ENCODE data around the gene ZNF121. TPM values are rescaled to one million over a fixed set of nuclear protein-coding genes. Genes with fewer than 3 reads are reported as not detected.
"Not testable (repeated sequence)": the region's sequence is repeated elsewhere in the genome, so short reads cannot be mapped to it uniquely, and the experiment has no call there.

The ZNF121 gene
- total RNA-seq, 1 donor from 2014 or later = 178 TPM

- no peak overlapping the region for H3K27ac Mint-ChIP-seq
- H3K36me3 Mint-ChIP-seq = peaks cover 7% of the 10 kb centered on the region
- H3K36me3 ChIP-seq = no peaks in the 10 kb centered on the region
- peaks cover 26% of the 10 kb centered on the region for H3K79me2 ChIP-seq (ENCODE audit: low read depth)
- no peak overlapping the region for H3K4me2 ChIP-seq
- H3K27me3 Mint-ChIP-seq (ENCODE audit: insufficient read depth, low read depth) = peaks cover 7% of the 10 kb centered on the region
- peaks cover 6% of the 10 kb centered on the region for H3K9me3 Mint-ChIP-seq
- H3K4me3 Mint-ChIP-seq = peak overlapping the region; percentile 2
- H3F3A ChIP-seq (ENCODE audit: low read depth) = peaks cover 10% of the 10 kb centered on the region
- peak; percentile 81 for DNase-seq (ENCODE audit: low spot score)
- TF ChIP-seq EZH2phosphoT487 (IDR thresholded peaks at IDR 0.05) = no peak
- TF ChIP-seq, protein P1, sequence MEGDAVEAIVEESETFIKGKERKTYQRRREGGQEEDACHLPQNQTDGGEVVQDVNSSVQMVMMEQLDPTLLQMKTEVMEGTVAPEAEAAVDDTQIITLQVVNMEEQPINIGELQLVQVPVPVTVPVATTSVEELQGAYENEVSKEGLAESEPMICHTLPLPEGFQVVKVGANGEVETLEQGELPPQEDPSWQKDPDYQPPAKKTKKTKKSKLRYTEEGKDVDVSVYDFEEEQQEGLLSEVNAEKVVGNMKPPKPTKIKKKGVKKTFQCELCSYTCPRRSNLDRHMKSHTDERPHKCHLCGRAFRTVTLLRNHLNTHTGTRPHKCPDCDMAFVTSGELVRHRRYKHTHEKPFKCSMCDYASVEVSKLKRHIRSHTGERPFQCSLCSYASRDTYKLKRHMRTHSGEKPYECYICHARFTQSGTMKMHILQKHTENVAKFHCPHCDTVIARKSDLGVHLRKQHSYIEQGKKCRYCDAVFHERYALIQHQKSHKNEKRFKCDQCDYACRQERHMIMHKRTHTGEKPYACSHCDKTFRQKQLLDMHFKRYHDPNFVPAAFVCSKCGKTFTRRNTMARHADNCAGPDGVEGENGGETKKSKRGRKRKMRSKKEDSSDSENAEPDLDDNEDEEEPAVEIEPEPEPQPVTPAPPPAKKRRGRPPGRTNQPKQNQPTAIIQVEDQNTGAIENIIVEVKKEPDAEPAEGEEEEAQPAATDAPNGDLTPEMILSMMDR (IDR thresholded peaks at IDR 0.05) = peak; percentile 73
- no peak for TF ChIP-seq EZH2 (IDR thresholded peaks at IDR 0.05)
- no peaks in the 10 kb centered on the region for H3K27me3 ChIP-seq
- H3K9ac ChIP-seq = no peak overlapping the region
- H3K27ac ChIP-seq = no peak overlapping the region
- H2AFZ ChIP-seq (replicated peaks) = peak overlapping the region; percentile 3
- H4K20me1 ChIP-seq (ENCODE audit: low read depth) = peaks cover 13% of the 10 kb centered on the region
- H3K4me1 ChIP-seq = peaks cover 4% of the 10 kb centered on the region
- H3K4me1 Mint-ChIP-seq = peaks cover 2% of the 10 kb centered on the region
- no peaks in the 10 kb centered on the region for H3K9me3 ChIP-seq (ENCODE audit: low read depth)
- H3K4me3 ChIP-seq = no peak overlapping the region
Measured at GRCh38 chr19:9586764-9587163, 2.5 kb upstream of the ZNF121 start.

DNA sequence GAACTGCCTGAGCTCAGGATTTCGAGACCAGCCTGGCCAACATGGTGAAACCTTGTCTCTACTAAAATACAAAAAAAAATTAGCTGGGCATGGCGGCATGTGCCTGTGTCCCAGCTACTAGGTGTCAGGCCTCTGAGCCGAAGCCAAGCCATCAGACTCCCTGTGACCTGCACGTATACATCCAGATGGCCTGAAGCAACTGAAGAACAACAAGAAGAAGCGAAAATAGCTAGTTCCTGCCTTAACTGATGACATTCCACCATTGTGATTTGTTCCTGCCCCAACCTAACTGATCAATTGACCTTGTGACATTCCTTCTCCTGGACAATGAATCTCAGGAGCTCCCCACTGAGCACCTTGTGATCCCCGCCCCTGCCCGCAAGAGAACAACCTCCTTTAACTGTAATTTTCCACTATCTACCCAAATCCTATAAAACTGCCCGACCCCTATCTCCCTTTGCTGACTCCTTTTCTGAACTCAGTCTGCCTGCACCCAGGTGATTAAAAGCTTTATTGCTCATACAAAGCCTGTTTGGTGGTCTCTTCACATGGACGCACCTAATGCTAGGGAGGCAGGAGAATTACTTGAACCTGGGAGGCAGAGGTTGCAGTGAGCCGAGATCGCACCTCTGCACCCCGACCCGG is 2.1 kb downstream of the ZNF121 start:
- H3K4me2 ChIP-seq = peak overlapping the region; percentile 78
- H3K79me2 ChIP-seq (ENCODE audit: low read depth) = peaks cover 72% of the 10 kb centered on the region

DNA sequence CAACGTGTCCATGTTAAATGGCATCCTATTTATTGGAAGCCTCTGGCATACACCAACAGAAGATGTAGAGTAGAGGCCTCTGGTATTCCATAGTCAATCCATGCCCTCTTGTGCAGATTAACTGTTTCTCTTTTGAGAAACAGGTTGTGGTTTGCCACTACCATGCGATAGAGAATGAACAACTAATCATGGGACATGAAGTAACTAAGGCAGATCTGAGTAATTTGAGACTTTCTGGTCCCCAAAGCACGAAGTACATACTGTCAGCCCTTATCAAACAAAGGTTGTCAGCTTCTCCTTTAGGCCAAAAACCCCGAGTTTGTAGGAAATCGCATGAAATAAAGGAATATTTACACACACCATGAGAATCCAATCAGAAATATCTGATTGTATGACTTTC is 3.6 kb downstream of the ZNF121 start:
- no peaks in the 10 kb centered on the region for H3K4me1 Mint-ChIP-seq

More for the DNA sequence above, 2.1 kb downstream of the ZNF121 start:
- H3K9me3 ChIP-seq (ENCODE audit: low read depth); H3K27me3 ChIP-seq; H3F3A ChIP-seq (ENCODE audit: low read depth); H3K27ac ChIP-seq; H3K4me1 ChIP-seq; H2AFZ ChIP-seq (replicated peaks); H3K4me1 Mint-ChIP-seq; H3K27me3 Mint-ChIP-seq (ENCODE audit: insufficient read depth, low read depth); H3K27ac Mint-ChIP-seq; H3K9ac ChIP-seq: not testable (repeated sequence)
- Histone ChIP-seq H3K4me3 (peak overlapping the region; percentile 81), H3K36me3 (peaks cover 11% of the 10 kb centered on the region), H4K20me1 (ENCODE audit: low read depth) (peaks cover 32% of the 10 kb centered on the region)
- H3K9me3 Mint-ChIP-seq = peaks cover 50% of the 10 kb centered on the region
- peak overlapping the region; percentile 80 for H3K4me3 Mint-ChIP-seq
- DNase-seq (ENCODE audit: low spot score) = peak; percentile 3
- peaks cover 46% of the 10 kb centered on the region for H3K36me3 Mint-ChIP-seq

GRCh38 chr19:9570255-9570654 is 14.0 kb downstream of the ZNF121 start:
- Histone ChIP-seq H3F3A (ENCODE audit: low read depth) (peaks cover 32% of the 10 kb centered on the region), H3K79me2 (ENCODE audit: low read depth) (peaks cover 100% of the 10 kb centered on the region), H3K36me3 (peaks cover 63% of the 10 kb centered on the region), H3K9me3 (ENCODE audit: low read depth) (peaks cover 73% of the 10 kb centered on the region), H3K4me3 (no peak overlapping the region), H3K27ac (no peak overlapping the region), H3K9ac (no peak overlapping the region), H3K4me2 (no peak overlapping the region), H3K27me3 (no peaks in the 10 kb centered on the region), H3K4me1 (no peaks in the 10 kb centered on the region), H2AFZ (replicated peaks) (no peak overlapping the region), H4K20me1 (ENCODE audit: low read depth) (no peaks in the 10 kb centered on the region)
- Mint-ChIP-seq H3K36me3 (peaks cover 68% of the 10 kb centered on the region), H3K9me3 (peaks cover 92% of the 10 kb centered on the region), H3K27ac (no peak overlapping the region), H3K4me1 (no peaks in the 10 kb centered on the region), H3K27me3 (ENCODE audit: insufficient read depth, low read depth) (no peaks in the 10 kb centered on the region), H3K4me3 (no peak overlapping the region)
- TF ChIP-seq, protein P1 (IDR thresholded peaks at IDR 0.05) = no peak
- no peak for TF ChIP-seq EZH2phosphoT487 (IDR thresholded peaks at IDR 0.05)
- no peak for TF ChIP-seq EZH2 (IDR thresholded peaks at IDR 0.05)
- DNase-seq (ENCODE audit: low spot score) = no peak

More for the DNA sequence above, 3.6 kb downstream of the ZNF121 start:
- H3K9me3 ChIP-seq (ENCODE audit: low read depth) = peaks cover 11% of the 10 kb centered on the region
- peak overlapping the region; percentile 78 for H3K4me2 ChIP-seq
- peaks cover 32% of the 10 kb centered on the region for H4K20me1 ChIP-seq (ENCODE audit: low read depth)
- no peak overlapping the region for H3K4me3 ChIP-seq
- Mint-ChIP-seq H3K4me3 (no peak overlapping the region), H3K27me3 (ENCODE audit: insufficient read depth, low read depth) (peaks cover 9% of the 10 kb centered on the region), H3K27ac (no peak overlapping the region), H3K9me3 (peaks cover 63% of the 10 kb centered on the region), H3K36me3 (peaks cover 59% of the 10 kb centered on the region)
- DNase-seq (ENCODE audit: low spot score) = no peak
- no peak overlapping the region for H3K27ac ChIP-seq
- peaks cover 7% of the 10 kb centered on the region for H3K4me1 ChIP-seq
- H3F3A ChIP-seq (ENCODE audit: low read depth) = peaks cover 10% of the 10 kb centered on the region
- H3K36me3 ChIP-seq = peaks cover 23% of the 10 kb centered on the region
- no peaks in the 10 kb centered on the region for H3K27me3 ChIP-seq
- peaks cover 86% of the 10 kb centered on the region for H3K79me2 ChIP-seq (ENCODE audit: low read depth)
- H3K9ac ChIP-seq = no peak overlapping the region
- TF ChIP-seq, protein P1 (IDR thresholded peaks at IDR 0.05) = no peak
- TF ChIP-seq EZH2phosphoT487 (IDR thresholded peaks at IDR 0.05) = no peak
- no peak for TF ChIP-seq EZH2 (IDR thresholded peaks at IDR 0.05)
- H2AFZ ChIP-seq (replicated peaks) = no peak overlapping the region
